Bronchial epithelial cell (primary cell): ENCODE data around the gene CLASP1. TPM values are rescaled to one million over a fixed set of nuclear protein-coding genes. Genes with fewer than 3 reads are reported as not detected.
"Not testable (repeated sequence)": the region's sequence is repeated elsewhere in the genome, so short reads cannot be mapped to it uniquely, and the experiment has no call there.

Source experiments
- DNase-seq: peaks from one replicate; pipeline ENCODE4 v3.0.0-alpha.2; 2010; ENCODE audit warnings: low read depth
- FAIRE-seq: peaks from 2 replicates; lab custom pipeline; 2011; peaks lifted over from hg19 to GRCh38; lab: Jason Lieb, UNC
- H3K27me3 ChIP-seq: 2 replicates; pipeline ENCODE4 v1.5.1; 2011; ENCODE audit warnings: low read length; ENCODE audit not compliant: control insufficient read depth, insufficient read depth
- H3K36me3 ChIP-seq: 2 replicates; pipeline ENCODE4 v1.5.1; 2011; ENCODE audit warnings: low read length; ENCODE audit not compliant: control insufficient read depth, insufficient read depth
- H3K4me3 ChIP-seq: 2 replicates; pipeline ENCODE4 v1.5.1; 2011; ENCODE audit warnings: mild to moderate bottlenecking, low read depth, low read length, control low read depth
- CTCF ChIP-seq: IDR thresholded peaks from 2 replicates; pipeline ENCODE4 v1.5.1; 2011; ENCODE audit warnings: mild to moderate bottlenecking, moderate library complexity, low read length, control low read depth, inconsistent platforms; ENCODE audit not compliant: insufficient read depth, severe bottlenecking
- total RNA-seq: library from RNA; depleted of rRNA; stranded (reverse); fragments of >200 nt; gene quantifications from 2 replicates; pipeline ENCODE4 v1.2.1, GENCODE V29; 2014

Gene CLASP1
- total RNA-seq, 1 donor from 2014 or later: 56.9 TPM

- DNase-seq: no peak
- Histone ChIP-seq H3K27me3 (no peaks in the 10 kb centered on the region), H3K4me3 (no peak overlapping the region), H3K36me3 (no peaks in the 10 kb centered on the region)
- FAIRE-seq: no peak
- TF ChIP-seq CTCF: no peak
Measured at GRCh38 chr2:121625953-121626352, 23.3 kb downstream of the CLASP1 start.

- Histone ChIP-seq H3K4me3 (no peak overlapping the region), H3K27me3 (no peaks in the 10 kb centered on the region), H3K36me3 (no peaks in the 10 kb centered on the region)
- FAIRE-seq: no peak
- no peak for DNase-seq
- no peak for TF ChIP-seq CTCF
Measured at GRCh38 chr2:121617042-121617599, 32.1 kb downstream of the CLASP1 start.

GRCh38 chr2:121613774-121614173, 35.5 kb downstream of the CLASP1 start:
- H3K27me3 ChIP-seq: no peaks in the 10 kb centered on the region
- DNase-seq: no peak
- no peak overlapping the region for H3K4me3 ChIP-seq
- no peak for TF ChIP-seq CTCF
- FAIRE-seq: no peak
- no peaks in the 10 kb centered on the region for H3K36me3 ChIP-seq

- TF ChIP-seq CTCF: no peak
- Histone ChIP-seq H3K4me3 (no peak overlapping the region), H3K36me3 (no peaks in the 10 kb centered on the region), H3K27me3 (no peaks in the 10 kb centered on the region)
- FAIRE-seq: no peak
- no peak for DNase-seq
Measured at GRCh38 chr2:121613152-121613551, 36.1 kb downstream of the CLASP1 start.

- Histone ChIP-seq H3K27me3 (no peaks in the 10 kb centered on the region), H3K4me3 (no peak overlapping the region), H3K36me3 (no peaks in the 10 kb centered on the region)
- no peak for TF ChIP-seq CTCF
- DNase-seq (no peak), FAIRE-seq (no peak)
Measured at GRCh38 chr2:121611730-121612705, 37.2 kb downstream of the CLASP1 start.

- not testable (repeated sequence) for FAIRE-seq, H3K27me3 ChIP-seq, DNase-seq, H3K4me3 ChIP-seq, H3K36me3 ChIP-seq
Measured at GRCh38 chr2:121611048-121611649, 38.1 kb downstream of the CLASP1 start.

- H3K36me3 ChIP-seq, H3K27me3 ChIP-seq, H3K4me3 ChIP-seq, DNase-seq, FAIRE-seq: not testable (repeated sequence)
Measured at GRCh38 chr2:121610487-121610874, 38.8 kb downstream of the CLASP1 start.
